ENCODE results near the gene PARD3.

Gene PARD3

DNA sequence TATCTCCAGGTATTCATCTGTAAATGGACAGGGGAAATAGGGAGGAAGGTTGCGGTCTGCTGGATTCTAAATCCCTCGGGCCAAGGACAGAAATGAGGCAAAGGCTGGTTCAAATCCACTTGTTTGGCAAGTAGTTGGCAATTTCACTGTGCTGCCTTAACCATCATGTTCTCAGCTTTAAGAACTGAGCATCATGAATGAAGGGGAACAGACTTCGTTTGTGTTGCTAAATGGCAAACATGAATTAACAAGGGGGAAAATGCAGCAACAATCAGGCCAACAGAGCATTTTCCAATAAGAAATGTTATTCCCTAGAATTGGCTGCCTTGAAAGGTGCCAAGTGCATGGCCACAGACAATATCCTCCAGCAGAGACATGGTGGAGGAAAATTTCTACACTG, 36.9 kb downstream of the PARD3 start:
- no peak overlapping the region for H3K4me3 ChIP-seq (ENCODE audit: low read depth, low read length)
- no peak for DNase-seq (ENCODE audit: low read depth)
- TF ChIP-seq, protein P1, sequence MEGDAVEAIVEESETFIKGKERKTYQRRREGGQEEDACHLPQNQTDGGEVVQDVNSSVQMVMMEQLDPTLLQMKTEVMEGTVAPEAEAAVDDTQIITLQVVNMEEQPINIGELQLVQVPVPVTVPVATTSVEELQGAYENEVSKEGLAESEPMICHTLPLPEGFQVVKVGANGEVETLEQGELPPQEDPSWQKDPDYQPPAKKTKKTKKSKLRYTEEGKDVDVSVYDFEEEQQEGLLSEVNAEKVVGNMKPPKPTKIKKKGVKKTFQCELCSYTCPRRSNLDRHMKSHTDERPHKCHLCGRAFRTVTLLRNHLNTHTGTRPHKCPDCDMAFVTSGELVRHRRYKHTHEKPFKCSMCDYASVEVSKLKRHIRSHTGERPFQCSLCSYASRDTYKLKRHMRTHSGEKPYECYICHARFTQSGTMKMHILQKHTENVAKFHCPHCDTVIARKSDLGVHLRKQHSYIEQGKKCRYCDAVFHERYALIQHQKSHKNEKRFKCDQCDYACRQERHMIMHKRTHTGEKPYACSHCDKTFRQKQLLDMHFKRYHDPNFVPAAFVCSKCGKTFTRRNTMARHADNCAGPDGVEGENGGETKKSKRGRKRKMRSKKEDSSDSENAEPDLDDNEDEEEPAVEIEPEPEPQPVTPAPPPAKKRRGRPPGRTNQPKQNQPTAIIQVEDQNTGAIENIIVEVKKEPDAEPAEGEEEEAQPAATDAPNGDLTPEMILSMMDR (IDR thresholded peaks at IDR 0.05; ENCODE audit: control insufficient read depth, extremely low read depth, insufficient read depth), result no peak

DNA sequence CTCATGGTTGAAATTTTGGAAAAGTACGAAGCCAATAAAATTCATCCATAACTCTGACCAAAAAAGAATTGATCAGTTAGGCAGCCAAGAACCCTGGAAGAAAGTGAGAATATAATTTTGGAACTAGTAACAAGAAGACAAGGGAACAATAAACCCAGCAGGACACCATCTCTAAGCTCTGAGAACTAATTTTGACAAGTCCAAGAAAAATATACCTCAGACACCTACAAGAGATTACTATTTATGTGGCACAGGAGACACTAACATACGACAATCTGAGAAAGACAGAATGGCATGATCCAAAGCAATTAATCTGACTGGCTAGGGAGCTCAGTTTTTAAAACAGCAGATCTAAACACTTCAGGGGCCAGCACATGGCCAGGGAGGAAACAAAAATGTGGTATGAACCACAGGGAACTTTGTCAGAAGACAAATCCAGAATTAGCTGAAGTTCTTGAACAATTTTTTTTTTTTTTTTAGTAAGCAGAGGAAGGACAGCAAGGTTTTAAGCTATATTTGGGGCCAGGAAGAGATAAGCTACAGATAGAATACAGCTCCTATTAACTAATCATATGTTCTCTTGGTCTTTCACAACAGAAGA, 38.9 kb downstream of the PARD3 start:
- H3K4me3 ChIP-seq (ENCODE audit: low read depth, low read length), result no peak overlapping the region
- no peak for DNase-seq (ENCODE audit: low read depth)
- TF ChIP-seq, protein P1 (IDR thresholded peaks at IDR 0.05; ENCODE audit: control insufficient read depth, extremely low read depth, insufficient read depth), result no peak

DNA sequence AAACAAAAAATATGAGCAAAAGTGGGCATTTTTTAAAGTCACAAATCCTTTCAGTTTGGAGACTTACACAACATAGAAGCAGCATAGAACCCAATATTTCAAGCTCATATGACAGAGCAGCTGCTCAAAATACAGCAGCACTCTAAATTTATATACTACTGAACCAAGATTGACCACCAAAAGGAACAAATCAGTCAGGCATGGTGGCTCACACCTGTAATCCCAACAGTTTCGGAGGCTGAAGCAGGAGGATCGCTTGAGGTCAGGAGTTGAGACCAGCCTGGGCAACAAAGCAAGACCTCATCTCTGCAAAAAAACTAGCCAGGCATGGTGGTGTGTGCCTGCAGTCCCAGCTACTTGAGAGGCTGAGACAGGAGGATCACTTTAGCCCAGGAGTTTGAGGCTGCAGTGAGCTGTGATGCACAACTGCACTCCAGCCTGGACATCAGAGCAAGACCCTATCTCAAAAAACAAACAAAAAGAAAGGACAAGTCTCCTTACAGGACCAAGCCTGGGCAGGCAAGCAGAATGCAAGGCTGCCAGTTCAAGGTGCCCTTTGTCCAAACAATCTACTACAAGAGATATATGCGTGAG, 40.0 kb downstream of the PARD3 start:
- no peak overlapping the region for H3K4me3 ChIP-seq (ENCODE audit: low read depth, low read length)
- DNase-seq (ENCODE audit: low read depth), result no peak
- TF ChIP-seq, protein P1 (IDR thresholded peaks at IDR 0.05; ENCODE audit: control insufficient read depth, extremely low read depth, insufficient read depth), result no peak

DNA sequence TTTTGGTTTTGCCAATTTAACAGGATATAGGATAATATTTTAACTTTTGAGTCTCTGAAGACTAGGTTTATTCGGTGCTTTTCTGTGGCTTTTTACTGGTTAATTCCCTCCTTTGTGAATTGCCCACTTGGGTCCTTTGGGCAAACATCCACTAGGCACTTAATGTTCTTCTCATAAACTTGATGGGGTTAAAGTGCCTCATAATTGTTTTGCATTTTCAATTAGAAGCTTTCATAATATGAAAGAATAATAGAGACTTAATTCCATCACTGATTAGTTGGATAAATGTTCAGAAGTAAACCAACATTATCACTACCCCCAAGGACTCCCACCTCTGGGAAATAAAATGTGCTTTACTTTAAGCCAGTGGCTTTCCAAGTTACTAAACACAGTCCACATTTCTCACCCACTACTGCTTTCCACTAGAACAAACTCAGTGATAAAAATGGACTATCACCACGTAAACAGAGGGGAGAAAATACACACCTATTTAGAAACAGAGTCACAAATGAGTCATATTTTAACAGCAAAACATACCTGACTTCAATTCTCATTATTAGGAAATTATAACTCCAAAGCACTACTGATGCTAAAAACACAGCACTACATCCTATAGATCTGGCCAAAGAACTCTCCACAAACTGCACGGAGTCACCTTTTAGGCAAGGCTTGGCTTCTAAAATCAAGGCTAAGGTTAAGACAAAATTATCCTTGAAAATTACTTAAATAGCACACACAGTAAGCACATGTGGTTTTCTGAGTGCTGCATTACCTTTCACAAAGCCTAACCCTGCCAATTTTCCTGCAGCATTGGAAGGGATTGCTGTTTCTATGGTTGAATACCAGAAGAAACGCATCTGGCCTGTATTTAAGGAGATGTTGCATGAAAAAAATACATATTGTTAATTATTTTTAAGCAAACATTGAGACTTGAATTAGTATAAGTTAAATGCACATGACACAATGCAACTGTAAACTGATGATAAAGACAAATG, 41.2 kb downstream of the PARD3 start:
- no peak for DNase-seq (ENCODE audit: low read depth)
- H3K4me3 ChIP-seq (ENCODE audit: low read depth, low read length), result no peak overlapping the region

DNA sequence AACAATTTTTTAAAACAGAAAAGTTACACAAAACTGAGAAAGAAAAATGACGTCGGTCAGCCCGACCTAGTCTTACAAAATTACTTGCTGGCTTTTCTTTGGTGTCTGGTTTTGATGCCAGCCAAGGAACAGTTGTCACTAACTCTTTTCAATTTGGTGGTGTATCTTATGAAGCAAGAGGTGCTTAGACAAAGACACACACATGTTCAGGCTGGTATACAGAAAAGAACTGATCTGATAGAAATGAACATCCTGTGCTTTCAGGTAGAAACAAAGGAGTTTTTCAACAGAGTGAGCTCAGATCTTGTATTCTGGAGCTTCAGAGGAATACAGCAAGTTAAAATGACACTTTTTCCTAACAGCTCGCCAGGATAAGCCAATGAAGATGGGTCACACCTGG, 43.6 kb downstream of the PARD3 start:
- DNase-seq (ENCODE audit: low read depth), result no peak
- no peak overlapping the region for H3K4me3 ChIP-seq (ENCODE audit: low read depth, low read length)
- TF ChIP-seq, protein P1 (IDR thresholded peaks at IDR 0.05; ENCODE audit: control insufficient read depth, extremely low read depth, insufficient read depth), result no peak

More for the DNA sequence above, 41.2 kb downstream of the PARD3 start:
- TF ChIP-seq, protein P1 (IDR thresholded peaks at IDR 0.05; ENCODE audit: control insufficient read depth, extremely low read depth, insufficient read depth), result no peak

DNA sequence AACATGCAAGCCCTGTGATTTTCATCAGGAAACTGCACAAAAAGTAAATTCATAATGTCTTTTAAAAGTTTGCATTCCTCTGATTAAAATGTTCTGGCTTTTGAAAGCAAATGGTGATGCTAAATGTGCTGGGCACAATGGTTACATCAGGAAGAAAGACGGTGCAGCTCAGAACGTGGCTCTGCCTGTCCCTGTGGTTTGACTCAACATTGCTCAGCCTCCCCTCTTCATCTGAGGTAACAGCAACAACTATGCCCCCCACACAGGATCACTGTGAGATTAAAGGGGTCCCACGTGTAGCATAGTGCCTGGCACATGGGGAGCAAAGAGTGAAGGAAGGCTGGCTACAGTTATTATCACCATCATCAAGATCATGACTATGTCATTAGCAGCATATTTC, 44.0 kb downstream of the PARD3 start:
- DNase-seq (ENCODE audit: low read depth), result no peak
- TF ChIP-seq, protein P1 (IDR thresholded peaks at IDR 0.05; ENCODE audit: control insufficient read depth, extremely low read depth, insufficient read depth), result no peak
- H3K4me3 ChIP-seq (ENCODE audit: low read depth, low read length), result no peak overlapping the region
